Stimulated activated CD4-positive, alpha-beta T cell treated with anti-CD3 and anti-CD28 coated beads, Interleukin-1b, Interleukin-23, amount 100 ng/mL, for 4 hours (primary cell): ENCODE data around the gene KRTAP10-1.

Source experiments
- DNase-seq, 2 donors: peaks; one replicate each; pipeline ENCODE4 v3.0.0-alpha.2; 2020; ENCODE audit warnings: low read depth in 2 of 2

The KRTAP10-1 gene

GRCh38 chr21:44528634-44528995 lies 11.4 kb downstream of the KRTAP10-1 start:
- no peak for DNase-seq

- DNase-seq = no peak
Observed at GRCh38 chr21:44527983-44528633, 11.9 kb downstream of the KRTAP10-1 start.

- DNase-seq = no peak
Observed at GRCh38 chr21:44527156-44527982, 12.6 kb downstream of the KRTAP10-1 start.

DNA sequence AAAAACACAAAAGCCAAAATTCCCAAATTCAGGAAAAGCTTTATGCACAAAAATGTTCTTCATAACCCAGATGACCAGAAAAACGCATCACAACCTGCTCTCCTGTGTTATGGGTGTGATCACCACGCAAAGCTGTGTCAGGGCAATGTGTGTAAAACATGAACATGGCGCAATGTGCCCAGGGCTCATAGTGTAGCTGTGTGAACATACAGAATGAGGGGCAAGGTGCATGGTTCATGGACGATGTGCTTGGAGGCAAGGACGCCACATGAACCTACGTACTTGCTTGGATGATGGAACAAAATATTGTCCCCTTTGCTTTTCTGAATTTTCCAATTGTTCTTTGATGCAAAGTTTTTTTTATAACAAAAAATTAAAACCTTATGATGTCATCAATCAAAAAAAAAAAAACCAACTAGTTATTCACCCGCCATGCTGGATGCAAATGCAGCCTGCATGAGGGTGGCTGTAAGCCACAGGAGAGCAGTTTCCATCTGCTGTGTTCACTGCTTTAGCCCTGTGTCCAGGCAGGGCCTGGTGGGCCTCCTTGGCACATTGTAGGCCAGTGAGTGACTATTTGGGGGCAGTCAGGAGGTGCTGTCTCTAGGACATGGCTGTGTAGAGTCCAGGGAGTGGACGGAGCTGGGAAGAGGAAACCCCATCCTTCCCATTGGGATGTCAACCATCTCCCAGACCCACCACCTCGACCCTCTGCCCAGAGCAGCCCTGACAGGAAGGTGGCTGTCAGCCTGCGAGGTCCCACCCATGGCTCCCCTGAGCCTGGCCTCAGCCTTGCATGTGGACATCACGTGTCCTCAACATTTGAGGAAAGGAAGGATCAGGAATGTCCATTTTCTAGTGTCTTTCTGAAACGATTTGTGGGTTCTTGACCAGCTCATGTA lies 13.6 kb downstream of the KRTAP10-1 start:
- no peak for DNase-seq

GRCh38 chr21:44525391-44526095 lies 14.5 kb downstream of the KRTAP10-1 start:
- DNase-seq = no peak

DNA sequence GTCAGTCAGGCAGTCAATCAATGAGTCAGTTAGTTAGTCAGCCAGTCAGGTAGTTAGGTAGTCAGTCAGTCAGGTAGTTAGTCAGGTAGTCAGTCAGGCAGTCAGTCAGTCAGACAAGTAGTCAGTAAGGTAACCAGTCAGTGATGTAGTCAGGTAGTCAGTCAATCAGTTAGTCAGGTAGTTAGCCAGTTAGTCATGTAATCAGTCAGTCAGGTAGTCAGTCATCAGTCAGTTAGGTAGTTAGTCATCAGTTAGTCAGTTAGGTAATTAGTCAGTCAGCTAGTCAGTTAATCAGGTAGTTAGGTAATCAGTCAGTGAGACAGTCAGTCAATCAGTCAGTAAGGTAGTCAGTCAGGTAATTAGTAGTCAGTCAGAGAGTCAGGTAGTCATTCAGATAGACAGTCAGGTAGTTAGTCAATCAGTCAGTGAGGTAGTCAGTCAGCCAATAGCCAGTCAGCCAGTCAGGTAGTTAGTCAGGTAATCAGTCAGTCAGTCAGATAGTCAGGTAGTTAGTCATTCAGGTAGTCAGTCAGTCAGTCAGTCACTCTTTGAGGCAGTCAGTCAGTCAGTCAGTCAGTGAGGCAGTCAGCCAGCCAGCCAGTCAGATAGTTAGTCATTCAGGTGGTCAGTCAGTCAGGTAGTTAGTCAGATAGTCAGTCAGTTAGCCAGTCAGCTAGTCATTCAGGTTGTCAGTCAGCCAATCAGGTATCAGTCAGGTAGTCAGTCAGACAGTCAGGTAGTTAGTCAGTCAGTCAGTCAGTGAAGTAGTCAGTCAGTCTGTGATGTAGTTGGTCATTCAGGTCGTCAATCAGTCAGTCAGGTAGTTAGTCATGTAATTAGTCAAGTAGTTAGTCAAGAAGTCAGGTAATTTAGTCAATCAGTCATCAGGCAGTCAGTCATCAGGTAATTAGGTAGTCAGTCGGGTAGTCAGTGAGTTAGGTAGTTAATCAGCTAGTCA lies 15.3 kb downstream of the KRTAP10-1 start:
- DNase-seq = no peak

DNA sequence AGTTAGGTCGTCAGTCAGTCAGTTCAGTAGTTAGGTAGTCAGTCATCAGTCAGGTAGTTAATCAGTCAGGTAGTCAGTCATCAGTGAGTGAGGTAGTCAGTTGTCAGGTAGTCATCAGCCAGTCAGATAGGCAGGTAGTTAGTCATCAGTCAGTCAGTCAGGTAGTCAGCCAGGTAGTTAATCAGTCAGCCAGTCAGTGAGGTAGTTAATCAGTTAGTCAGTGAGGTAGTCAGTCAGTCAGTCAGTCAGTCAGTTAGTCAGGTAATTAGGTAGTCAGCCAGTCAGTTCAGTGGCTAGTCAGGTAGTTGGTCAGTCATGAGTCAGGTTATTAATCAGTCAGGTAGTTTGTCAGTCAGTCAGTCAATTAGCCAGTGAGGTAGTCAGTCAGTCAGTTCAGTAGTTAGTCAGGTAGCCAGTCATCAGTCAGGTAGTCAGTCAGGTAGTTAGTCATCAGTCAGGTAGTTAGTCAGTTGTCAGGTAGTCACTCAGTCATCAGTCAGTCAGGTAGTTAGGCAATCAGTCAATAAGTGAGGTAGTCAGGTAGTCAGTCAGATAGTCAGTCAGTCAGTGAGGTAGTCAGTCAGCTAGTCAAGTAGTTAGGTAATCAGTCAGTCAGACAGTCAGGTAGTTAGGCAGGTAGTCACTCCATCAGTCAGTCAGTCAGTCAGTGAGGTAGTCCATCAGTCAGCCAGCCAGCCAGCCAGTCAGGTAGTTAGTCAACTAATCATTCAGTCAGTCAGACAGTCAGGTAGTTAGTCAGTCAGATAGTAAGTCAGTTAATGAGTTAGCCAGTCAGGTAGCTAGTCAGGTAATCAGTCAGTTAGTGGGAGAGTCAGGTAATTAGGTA lies 16.2 kb downstream of the KRTAP10-1 start:
- no peak for DNase-seq

DNA sequence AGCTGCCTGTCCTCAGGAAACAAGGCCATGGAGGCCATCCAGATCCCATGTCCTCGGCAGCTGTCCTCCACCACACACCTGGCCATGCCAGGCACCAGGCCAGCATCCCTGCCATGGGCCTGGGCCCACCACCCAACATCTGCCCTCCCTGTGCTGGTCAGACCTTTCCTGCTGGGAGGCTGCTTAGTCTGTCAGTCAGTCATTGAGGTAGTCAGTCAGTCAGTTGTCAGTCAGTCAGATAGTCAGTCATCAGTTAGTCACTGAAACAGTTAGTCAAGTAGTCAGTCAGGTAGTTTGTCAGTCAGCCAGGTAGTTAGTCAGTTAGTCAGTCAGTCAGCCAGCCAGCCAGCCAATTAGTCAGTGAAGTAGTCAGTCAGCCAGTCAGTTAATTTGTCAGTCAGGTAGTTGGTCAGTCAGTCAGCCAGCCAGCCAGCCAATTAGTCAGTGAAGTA lies 17.2 kb downstream of the KRTAP10-1 start:
- no peak for DNase-seq

DNA sequence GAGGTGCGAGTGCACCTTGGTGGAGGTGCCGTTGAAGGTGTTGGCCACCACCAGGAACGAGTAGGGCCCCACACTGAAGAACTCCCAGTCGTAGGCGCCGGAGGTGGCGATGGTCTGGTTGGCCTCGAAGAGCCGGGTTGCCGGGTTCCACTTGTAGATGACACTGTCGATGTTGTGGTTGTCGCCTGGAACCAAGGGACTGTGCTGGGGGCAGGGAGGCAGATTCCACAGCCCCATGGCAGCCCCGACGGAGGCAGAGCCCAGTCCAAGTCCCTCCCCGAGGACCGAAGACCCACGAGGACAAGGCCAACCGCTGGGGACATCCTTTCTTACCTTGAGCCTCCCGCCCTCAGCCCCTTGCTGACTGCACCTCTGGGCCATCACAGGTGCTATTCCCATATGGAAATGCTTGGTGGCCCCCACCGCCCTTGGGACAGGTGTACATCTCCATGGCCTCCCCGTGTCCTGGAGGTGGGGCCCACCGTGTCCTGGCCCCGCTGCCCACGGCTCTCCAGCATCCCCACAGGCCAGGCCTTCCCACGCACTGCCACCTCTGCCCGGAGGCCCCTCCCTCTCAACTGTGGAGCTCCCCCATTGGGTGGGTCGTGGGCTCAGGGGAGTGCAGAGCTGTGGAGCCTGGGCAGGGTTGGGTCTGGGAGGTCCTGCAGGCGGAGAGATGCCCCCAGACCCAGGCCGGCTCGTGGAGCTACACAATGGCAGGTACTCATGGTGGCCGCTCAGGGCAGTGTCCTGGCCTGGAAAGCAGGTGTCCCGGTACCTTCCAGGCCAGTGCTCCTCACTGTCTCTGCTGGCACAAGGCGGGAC lies 17.9 kb downstream of the KRTAP10-1 start:
- no peak for DNase-seq

DNA sequence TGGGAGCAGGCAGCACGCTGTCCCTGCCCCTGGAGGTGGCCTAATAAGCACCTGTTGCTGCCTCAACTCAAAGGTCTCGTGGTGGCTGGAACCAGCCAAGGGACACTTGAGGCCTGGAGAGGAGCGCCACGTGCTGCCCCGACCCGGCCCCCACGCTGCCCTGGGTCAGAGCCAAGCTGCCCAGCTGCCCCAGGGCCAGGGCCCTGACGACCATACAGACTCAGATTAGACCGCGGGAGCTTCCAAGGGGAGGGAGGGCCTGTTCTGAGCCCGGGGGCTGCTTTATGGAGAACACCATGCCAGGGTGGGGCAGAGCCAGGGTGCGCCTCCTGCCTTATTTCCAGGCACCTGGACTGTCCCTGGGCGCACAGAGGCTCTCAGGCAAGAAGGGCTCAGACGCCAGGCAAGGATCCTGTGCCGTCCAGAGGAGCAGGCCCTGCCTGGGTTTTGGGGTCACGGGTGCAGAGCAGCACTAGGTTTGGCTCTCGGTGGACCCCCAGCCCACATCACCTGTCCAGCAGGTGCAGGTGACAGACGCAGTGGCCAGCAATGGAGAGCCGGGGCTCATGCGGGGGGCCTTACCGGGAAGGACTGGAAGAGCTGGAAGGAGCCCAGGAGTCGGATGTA lies 18.6 kb downstream of the KRTAP10-1 start:
- DNase-seq = no peak

- no peak for DNase-seq
Observed at GRCh38 chr21:44520326-44521300, 19.4 kb downstream of the KRTAP10-1 start.

- no peak for DNase-seq
Observed at GRCh38 chr21:44519346-44520325, 20.4 kb downstream of the KRTAP10-1 start.

GRCh38 chr21:44518686-44519085 lies 21.3 kb downstream of the KRTAP10-1 start:
- DNase-seq = no peak

DNA sequence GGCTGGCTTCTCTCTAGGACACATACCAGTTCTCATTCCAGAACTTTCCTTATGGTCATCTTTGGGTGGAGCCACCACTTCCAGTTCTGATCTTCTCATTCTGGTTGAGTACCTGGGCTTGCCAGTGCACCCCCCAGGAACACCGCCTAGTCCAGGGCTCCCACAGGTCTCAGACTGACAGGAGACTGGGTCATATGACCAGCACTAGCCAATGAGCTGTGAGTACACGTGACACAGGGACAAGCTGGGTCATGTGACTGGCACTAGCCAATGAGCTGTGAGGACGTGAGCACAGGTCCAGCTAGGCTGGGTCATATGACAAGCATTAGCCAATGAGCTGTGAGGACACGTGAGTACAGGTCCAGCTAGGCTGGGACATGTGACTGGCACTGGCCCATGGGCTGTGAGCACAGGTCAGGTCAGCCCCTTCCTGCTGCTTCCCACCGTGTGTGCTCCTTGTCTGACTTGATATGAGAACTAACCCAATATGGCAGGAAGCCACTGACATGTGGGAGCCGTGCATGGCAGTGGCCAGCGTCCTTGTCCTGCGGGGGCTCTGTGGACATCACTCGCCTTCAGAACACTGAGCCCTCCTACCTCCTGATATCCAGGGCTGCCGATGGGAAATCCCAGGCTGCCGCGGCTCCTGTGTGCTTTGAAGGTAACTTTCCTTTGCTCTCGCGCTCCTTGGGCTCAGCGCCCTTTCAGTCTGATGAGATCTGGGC lies 22.7 kb downstream of the KRTAP10-1 start:
- no peak for DNase-seq

DNA sequence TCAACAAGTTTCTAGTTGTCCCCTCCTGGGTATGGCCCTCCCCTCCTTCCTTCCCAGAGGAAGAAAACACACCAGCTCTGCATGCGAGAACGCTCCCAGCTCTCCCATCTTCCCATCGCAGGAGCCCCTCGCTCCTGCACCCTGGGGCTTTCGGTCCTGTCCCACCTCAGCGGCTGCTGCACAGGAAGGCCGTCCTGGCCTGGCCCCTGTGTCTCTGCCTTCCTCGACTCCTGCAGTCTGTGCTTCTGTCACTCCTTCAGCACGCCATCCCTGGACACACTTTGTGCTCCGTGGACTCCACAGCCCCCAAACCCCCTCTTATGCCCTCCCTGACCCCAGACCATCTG lies 23.2 kb downstream of the KRTAP10-1 start:
- no peak for DNase-seq
